Upper lobe of left lung (tissue), 4 donors: ENCODE measurements around the gene EIPR1.

Source experiments
- EP300 ChIP-seq, 4 donors: sonication (generic); formaldehyde crosslinking; IDR thresholded peaks; one replicate each; pipeline ENCODE4 v1.5.1; 2017; ENCODE audit warnings: antibody characterized with exemption in 4 of 4, control low read depth in 2 of 4
- TF ChIP-seq, protein P1 (sequence below), 6 experiments: fragments of 450-650 bp in 4 of 6; fragments of 200-600 bp in 2 of 6; sonication (generic) in 2 of 6; IDR thresholded peaks; one replicate each; pipeline ENCODE4 v1.5.1; 2016 to 2019; ENCODE audit warnings: antibody characterized with exemption in 6 of 6

DNA sequence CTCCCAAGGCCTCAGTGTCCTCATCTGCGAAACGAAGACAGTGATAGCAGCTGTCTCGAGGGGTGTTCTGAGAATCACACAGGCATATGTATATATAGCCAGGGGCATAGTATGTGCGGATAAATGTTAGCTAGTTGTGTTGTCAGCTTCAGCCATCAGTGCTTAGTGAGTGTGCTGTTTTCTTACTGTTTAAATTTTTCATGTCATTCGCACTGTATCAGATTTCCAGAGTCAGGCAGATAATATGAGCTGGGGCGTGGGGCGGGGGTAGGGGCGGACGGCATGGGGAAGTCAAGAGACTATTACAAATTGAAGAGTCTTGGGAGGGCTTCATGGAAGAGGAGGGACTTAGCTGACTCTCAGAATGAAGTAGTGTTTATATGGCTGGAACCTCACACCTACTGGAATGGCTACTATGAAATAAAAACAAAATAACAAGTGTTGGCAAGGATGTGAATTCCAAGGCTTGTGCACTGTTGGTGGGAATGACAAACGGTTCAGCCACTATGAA is 8.9 kb upstream of the EIPR1 start:
- TF ChIP-seq EP300 (IDR thresholded peaks at IDR 0.05), result no peak
- TF ChIP-seq, protein P1, sequence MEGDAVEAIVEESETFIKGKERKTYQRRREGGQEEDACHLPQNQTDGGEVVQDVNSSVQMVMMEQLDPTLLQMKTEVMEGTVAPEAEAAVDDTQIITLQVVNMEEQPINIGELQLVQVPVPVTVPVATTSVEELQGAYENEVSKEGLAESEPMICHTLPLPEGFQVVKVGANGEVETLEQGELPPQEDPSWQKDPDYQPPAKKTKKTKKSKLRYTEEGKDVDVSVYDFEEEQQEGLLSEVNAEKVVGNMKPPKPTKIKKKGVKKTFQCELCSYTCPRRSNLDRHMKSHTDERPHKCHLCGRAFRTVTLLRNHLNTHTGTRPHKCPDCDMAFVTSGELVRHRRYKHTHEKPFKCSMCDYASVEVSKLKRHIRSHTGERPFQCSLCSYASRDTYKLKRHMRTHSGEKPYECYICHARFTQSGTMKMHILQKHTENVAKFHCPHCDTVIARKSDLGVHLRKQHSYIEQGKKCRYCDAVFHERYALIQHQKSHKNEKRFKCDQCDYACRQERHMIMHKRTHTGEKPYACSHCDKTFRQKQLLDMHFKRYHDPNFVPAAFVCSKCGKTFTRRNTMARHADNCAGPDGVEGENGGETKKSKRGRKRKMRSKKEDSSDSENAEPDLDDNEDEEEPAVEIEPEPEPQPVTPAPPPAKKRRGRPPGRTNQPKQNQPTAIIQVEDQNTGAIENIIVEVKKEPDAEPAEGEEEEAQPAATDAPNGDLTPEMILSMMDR (IDR thresholded peaks at IDR 0.05), result no peak
